EH (cell line): ENCODE data around the gene CSH2.
"Not testable (repeated sequence)": the region's sequence is repeated elsewhere in the genome, so short reads cannot be mapped to it uniquely, and the experiment has no call there.

ENCODE experiments used
- DNase-seq: peaks from one replicate; pipeline ENCODE4 v3.0.0-alpha.2; 2015; ENCODE audit warnings: low read depth

CSH2 gene

DNA sequence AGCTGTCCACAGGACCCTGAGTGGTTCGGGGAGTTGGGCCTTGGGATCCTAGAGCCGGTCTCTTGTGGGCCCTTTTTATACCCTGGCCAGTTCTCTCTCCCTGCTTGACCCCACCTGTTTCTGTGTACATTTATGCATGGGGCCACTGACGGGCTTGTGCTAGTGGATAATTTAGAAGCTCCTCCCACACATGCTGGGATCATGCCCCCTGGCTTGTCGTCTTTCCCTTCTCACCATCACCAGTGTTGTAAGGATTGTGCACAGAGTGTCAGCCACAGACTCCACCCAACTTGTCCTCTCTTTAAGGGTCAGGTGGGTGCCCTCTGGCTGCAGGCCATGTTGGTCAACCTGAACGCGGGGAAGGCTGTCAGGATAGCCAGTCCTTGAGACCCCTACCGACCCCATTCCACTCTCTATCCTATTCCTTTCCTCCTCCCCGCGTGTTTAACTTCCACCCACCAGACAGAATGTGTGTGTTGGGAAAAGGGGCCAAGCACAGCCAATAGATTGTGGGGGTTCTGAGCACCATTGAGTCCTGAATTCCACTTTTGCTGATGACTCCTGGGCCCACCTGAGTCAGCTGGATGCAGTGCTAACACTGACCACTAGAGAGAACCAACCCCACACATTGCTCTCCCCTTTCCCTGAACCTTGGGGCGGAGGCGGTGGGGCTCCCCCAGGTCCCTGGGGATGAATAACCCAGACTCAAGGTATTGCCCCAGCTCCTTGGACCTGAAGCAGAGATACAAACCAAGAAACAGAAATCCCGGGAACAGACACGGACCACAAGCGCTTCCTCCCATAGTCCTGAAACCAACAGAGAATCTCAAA lies 23.3 kb upstream of the CSH2 start, which contains the start of gene CSH1:
TSS of gene CSH1 (minus strand) at position 51 of the 831 bp plus-strand sequence. CDS start 63 bp downstream, outside the sequence.
- DNase-seq, result not testable (repeated sequence)

DNA sequence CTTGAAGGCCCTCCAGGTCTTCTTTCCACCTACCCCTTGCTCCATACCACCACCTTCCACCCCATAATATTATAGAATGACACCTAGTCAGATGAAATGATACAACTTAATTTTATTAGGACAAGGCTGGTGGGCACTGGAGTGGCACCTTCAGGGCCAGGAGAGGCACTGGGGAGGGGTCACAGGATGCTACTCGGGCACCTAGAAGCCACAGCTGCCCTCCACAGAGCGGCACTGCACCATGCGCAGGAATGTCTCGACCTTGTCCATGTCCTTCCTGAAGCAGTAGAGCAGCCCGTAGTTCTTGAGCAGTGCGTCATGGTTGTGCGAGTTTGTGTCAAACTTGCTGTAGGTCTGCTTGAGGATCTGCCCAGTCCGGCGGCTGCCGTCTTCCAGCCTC lies 21.3 kb upstream of the CSH2 start:
- DNase-seq, result not testable (repeated sequence)

DNA sequence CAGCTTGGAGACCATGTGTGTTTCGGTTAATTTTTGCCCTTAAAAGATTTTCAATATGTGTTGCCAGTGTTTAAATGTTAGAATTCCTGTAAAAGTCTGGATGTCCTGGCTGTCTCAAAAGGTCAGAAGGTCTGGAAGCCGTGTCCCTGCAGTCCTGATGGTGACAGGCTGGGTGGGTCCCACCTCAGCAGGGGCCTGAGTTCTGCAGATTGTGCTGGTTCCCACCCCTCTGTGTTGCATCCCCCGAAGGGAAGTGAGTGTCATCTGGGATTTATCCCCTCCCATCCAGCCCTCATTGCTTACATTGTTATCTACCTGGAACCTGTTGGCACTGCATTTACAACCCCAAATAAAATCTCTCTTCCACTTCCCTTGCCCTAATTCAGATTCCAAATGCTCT lies 20.5 kb upstream of the CSH2 start:
- not testable (repeated sequence) for DNase-seq

DNA sequence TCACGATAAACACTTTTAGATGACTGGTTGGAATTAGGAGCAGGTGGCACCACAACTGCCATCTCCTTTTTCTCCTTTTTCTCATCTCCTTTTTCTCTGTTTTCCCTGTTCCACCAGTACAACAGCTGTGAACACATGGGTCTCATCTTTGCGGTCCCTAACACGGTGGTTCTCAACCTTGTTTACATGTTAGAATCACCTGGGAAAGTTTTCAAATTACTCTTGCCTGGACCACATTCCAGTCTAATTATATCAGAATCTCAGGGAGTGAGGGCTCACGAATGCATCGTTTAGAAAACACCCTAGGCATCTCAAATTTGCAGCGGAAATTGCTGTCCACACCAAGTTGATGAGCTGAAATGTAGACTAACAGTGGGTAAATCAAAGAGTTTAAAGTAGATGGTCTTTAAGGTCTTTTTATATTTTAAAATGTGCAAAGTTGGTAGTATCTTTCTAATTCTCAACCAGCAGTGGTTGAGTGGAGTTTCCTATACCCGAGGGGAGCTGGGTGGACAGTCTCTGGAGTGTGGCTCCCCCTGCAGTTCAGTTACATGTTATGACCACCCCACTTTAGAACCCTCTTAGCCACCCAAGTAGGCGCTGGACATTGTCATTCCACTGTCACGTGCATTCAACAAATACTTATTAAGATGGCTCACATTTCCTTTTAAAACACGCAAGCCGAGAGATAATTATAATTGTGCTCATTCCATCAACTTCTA lies 19.0 kb upstream of the CSH2 start:
- DNase-seq, result not testable (repeated sequence)

DNA sequence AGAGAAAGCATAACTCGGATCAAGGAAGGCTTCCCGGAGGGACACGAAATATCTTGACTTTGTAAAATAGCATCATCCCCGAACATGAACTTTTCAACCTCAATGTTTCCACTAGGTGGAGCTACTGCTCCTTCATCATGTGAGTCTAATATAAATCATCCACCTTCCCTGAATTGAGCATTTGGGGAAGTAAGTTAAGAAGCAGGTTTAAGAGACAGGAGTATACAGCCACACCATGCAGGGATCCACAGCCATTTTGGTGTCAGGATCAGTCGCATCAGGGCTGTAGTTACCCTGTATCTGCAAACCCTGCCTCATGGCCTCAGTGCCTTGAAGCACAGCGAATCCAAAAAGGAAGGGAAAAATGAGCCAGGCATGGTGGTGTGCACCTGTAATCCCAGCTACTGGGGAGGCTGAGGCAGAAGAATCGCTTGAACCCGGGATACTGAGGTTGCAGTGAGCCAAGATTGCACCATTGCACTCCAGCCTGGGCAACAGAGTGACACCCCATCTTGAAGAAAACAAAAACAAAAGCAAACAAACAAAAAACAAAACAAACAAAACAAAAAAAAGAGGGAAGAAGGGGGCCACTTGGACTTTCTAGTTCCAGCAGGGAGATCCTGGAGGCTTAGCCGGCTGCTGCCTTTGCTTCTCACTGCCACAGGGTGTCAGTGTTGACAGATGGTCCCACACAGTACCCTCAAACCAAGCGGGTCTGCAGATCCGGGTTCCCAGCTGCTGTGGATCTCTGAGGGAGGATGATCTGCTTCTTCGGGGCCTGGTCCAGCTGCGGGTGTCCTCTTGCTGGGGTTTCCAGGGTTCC lies 15.8 kb upstream of the CSH2 start:
- DNase-seq, result peak; percentile 55

DNA sequence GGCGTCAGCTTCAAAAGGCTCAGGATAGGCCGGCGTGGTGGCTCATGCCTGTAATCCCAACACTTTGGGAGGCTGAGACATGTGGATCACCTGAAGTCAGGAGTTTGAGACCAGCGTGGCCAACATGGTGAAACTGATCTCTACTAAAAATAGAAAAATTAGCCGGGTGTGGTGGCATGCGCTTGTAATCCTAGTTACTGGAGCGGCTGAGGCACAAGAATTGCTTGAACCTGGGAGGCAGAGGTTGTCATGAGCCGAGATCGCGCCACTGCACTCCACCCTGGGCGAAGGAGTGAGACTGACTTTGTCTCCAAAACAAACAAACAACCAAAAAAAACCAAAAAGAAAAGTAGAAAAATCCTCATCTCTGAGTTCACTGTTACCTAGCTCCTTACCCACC lies 11.6 kb upstream of the CSH2 start:
- not testable (repeated sequence) for DNase-seq

DNA sequence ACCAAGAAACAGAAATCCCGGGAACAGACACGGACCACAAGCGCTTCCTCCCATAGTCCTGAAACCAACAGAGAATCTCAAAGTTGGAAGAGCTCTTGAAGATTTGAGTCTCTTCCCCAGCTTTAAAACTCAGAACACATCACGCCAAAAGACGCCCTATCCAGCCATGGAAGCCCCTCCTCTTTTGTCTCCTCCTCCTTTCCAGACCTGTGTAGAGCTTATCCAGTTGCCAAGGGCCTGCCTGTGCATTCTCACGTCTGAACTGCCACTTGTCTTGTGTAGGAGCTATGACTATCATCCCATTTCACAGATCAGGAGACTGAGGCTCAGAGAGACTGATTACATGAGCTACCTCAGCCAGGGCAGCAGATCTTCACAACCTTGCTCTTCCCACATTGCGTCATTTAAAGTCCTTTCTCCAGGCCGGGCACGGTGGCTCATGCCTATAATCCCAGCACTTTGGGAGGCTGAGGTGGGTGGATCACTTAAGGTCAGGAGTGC lies 9.2 kb upstream of the CSH2 start:
- DNase-seq, result not testable (repeated sequence)

DNA sequence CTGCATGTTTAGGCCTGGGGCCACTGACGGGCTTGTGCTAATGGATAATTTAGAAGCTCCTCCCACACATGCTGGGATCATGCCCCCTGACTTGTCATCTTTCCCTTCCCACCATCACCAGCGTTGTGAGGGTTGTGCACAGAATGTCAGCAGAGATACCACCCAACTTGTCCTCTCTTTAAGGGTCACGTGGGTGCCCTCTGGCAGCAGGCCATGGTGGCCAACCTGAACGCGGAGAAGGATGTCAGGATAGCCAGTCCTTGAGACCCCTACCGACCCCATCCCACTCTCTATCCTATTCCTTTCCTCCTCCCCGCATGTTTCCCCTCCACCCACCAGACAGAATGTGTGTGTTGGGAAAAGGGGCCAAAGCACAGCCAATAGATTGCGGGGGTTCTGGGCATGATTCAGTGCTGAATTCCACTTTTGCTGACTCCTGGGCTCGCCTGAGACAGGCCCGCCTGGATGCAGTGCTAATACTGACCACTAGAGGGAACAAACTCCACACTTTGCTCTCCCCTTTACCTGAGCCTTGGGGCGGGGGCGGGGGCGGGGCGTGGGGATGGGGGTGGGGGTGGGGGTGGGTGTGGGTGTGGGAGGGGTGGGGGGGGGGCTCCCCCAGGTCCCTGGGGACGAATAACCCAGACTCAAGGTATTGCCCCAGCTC lies 8.6 kb upstream of the CSH2 start, which contains the start of gene GH2:
TSS of gene GH2 (minus strand) at position 10 of the 667 bp plus-strand sequence. CDS start 143 bp downstream, outside the sequence.
- peak; percentile 63 for DNase-seq

DNA sequence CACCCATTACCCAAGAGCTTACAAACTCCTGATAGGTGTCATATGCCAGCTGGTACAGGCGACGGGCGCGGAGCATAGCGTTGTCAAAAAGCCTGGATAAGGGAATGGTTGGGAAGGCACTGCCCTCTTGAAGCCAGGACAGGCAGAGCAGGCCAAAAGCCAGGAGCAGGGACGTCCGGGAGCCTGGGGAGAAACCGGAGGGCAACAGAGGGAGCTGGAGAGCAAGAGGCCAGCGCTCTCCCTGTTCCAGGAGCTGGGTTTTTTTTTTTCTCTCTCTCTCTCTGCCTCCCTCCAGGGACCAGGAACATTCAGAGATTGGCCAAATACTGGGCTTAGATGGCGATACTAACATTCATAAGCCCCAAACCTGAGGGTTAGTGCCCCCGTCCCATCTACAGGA lies 7.9 kb upstream of the CSH2 start:
- not testable (repeated sequence) for DNase-seq

DNA sequence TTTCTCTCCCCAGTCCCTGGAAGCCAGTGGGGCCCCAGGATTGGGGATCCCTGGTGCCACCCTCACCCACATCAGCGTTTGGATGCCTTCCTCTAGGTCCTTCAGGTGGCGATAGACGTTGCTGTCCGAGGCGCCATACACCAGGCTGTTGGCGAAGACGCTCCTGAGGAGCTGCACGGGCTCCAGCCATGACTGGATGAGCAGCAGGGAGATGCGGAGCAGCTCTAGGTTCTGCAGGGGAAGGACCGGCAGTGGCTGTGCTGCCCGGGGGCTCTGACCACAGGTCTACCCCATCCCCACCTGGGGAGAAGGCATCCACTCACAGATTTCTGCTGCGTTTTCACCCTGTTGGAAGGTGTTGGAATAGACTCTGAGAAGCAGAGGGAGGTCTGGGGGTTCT lies 7.2 kb upstream of the CSH2 start:
- no peak for DNase-seq

DNA sequence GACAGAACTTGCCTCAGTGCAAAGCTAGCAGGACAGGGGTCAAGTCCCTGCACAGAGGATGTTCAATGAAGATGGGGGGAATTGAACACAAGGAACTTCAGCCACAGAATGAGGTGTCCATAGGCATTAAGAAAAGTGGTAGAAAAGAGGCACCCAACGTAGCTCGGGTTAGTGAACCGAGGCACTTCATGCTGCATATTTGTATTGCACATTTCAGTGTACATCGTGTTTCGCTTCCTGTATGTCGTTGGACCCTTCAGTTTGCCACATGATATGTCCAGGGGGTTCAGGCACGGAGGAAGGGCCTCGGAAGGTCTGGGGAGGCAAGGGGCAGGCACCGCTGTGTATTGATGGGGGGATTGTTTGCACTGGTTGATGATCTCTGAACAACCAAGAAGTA lies 4.9 kb upstream of the CSH2 start:
- DNase-seq, result not testable (repeated sequence)

DNA sequence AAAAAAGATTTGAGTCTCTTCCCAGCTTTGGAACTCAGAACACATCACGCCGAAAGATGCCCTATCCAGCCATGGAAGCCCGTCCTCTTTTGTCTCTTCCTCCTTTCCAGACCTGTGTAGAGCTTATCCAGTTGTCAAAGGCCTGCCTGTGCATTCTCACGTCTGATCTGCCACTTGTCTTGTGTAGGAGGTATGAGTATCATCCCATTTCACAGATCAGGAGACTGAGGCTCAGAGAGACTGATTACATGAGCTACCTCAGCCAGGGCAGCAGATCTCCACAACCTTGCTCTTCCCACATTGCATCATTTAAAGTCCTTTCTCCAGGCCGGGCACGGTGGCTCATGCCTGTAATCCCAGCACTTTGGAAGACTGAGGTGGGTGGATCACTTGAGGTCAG lies 1.2 kb upstream of the CSH2 start:
- DNase-seq, result not testable (repeated sequence)

DNA sequence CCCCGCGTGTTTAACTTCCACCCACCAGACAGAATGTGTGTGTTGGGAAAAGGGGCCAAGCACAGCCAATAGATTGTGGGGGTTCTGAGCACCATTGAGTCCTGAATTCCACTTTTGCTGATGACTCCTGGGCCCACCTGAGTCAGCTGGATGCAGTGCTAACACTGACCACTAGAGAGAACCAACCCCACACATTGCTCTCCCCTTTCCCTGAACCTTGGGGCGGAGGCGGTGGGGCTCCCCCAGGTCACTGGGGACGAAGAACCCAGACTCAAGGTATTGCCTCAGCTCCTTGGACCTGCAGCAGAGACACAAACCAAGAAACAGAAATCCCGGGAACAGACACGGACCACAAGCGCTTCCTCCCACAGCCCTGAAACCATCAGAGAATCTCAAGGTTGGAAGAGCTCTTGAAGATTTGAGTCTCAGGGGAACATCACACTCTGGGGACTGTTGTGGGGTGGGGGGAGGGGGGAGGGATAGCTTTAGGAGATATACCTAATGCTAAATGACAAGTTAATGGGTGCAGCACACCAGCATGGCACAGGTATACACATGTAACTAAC lies 667 bp upstream of the CSH2 start:
- not testable (repeated sequence) for DNase-seq

DNA sequence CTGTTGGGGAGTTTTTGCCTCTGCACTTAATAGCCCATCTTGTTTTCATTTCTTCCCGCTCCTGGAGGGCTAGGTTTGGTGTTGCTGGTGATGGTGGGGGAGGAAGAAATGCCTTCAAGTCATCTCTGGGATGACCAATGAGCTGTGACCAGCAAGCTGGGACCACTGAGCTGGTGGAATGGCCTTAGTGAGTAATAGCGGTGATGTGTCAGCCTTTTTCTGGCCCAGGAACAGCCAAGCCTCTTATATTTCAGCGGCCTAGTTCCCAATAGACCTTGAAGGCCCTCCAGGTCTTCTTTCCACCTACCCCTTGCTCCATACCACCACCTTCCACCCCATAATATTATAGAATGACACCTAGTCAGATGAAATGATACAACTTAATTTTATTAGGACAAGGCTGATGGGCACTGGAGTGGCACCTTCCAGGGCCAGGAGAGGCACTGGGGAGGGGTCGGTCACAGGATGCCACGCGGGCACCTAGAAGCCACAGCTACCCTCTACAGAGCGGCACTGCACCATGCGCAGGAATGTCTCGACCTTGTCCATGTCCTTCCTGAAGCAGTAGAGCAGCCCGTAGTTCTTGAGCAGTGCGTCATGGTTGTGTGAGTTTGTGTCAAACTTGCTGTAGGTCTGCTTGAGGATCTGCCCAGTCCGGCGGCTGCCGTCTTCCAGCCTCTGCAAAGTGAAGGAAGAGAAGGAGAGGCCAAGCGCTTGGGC lies 1.7 kb downstream of the CSH2 start:
- DNase-seq, result not testable (repeated sequence)

DNA sequence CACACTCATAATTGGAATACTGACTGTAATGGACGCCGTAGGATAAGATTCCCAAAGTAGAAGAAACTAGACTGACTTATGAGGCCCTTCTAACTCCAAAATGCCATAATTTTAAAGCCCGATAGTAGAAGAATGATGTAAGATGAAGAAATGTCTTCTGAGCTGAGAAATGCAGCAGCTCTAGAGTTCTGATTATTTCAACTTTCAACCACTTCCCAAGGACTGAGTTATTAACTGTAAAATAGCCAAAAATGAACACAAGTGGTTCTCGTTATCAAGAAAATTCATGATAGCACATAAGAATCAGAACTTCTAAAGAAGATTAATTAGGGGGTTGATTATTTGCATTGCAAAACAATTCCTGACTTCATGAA lies 3.2 kb downstream of the CSH2 start:
- not testable (repeated sequence) for DNase-seq

DNA sequence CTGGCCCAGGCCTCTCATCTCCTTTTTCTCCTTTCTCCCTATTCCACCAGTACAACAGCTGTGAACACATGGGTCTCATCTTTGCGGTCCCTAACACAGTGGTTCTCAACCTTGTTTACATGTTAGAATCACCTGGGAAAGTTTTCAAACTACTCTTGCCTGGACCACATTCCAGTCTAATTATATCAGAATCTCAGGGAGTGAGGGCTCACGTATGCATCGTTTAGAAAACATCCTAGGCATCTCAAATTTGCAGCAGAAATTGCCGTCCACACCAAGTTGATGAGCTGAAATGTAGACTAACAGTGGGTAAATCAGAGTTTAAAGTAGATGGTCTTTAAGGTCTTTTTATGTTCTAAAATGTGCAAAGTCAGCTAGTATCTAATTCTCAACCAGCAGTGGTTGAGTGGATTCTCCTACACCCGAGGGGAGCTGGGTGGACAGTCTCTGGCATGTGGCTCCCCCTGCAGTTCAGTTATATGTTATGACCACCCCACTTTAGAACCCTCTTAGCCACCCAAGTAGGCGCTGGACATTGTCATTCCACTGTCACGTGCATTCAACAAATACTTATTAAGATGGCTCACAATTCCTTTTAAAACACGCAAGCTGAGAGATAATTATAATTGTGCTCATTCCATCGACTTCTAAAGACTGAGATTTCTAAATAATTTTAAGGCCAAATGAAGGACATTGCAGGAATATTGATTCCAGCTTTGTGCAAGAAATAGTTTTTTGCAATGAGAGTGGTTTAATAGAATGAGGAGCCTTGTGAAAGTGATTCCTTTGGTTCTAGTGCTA lies 3.8 kb downstream of the CSH2 start:
- peak; percentile 58 for DNase-seq

DNA sequence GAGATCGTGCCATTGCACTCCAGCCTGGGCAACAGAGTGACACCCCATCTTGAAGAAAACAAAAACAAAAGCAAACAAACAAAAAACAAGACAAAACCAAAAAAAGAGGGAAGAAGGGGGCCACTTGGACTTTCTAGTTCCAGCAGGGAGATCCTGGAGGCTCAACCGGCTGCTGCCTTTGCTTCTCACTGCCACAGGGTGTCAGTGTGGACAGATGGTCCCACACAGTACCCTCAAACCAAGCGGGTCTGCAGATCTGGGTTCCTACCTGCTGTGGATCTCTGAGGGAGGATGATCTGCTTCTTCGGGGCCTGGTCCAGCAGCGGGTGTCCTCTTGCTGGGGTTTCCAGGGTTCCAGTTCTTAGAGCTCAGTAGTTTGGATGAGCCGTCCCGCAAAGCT lies 6.9 kb downstream of the CSH2 start:
- not testable (repeated sequence) for DNase-seq

DNA sequence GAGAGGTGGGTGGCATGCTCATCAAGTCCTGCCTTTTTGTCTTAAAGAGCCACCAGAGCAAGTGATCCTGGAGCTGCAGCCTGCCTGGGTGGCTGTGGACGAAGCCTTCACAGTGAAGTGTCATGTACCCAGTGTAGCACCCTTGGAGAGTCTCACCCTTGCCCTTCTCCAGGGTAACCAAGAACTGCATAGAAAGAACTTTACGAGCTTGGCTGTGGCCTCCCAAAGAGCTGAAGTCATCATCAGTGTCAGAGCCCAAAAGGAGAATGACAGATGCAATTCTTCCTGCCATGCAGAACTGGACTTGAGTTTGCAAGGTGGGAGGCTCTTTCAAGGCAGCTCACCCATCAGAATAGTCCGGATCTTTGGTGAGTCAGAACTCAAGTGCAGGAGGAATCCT lies 14.2 kb downstream of the CSH2 start:
- no peak for DNase-seq

DNA sequence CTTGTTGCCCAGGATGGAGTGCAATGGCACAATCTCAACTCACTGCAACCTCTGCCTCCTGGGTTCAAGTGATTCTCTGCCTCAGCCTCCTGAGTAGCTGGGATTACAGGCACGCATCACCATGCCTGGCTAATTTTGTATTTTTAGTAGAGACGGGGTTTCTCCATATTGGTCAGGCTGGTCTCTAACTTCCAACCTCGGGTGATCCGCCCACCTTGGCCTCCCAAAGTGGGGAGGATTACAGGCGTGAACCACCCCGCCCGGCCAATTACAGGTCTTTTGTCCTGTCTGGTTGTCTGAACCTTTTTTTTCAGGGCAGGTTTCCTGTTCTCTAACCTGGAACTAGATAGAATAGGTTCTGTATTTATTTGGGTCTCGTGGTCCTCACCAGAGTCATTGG lies 17.1 kb downstream of the CSH2 start:
- DNase-seq, result not testable (repeated sequence)

DNA sequence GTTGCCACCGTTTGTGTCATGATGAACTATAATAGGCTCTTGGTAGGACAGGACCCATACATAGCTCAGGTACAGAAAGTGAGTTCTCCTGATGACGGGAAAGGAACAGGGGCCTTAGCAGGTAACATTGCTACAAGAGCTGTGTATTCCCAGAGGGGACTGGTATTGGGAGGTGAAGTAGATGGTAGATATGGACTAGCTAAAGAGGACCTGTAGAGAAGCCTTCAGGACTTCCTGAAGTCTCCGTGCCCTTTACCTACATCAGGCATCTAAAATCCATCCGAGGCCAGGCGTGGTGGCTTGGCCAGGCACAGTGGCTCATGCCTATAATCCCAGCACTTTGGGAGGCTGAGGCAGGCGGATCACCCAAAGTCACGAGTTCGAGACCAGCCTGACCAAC lies 18.3 kb downstream of the CSH2 start:
- DNase-seq, result no peak
